ENCODE results near the gene COTL1. TPM values are rescaled to one million over a fixed set of nuclear protein-coding genes. Genes with fewer than 3 reads are reported as not detected.
A peak's percentile ranks its signal among the peaks of the same experiment; 100 is the strongest.

COTL1 gene
- total RNA-seq, 1 experiment from 2014 or later, result 102 TPM

DNA sequence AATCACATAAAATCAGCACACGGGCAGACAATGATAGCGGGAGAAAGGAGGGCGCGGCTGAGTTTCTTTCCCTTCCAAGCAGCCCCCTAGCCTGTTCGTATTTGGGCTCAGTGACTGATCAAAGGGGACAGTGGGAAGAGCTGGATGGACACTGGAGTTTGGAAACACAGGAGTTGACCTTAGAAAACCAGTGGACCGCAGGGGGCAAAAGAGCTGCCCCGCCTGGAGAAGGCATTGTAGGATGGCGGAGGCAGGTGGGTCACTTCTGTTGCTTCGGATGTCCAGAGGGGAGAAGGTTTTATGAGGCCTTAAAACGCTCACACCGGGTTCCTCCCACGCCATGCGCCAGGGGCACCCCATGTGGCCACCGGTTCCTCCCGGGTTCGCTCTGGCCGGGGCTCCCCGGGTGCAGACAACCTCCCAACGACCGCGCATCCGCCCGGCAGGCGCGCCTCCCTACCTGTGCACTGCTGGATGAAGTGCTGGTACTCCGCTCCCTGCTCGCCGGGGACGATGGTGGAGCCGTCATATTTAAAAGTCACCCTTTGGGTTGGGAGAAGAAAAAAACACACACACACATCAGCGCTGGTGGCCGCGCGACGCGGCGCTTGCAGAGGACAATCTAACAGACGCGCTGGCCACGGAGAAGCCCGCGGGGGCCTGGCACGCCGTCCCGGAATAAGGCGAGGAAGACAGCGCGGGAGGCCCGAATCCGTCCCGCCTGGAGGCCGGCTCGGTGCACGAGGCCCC, 662 bp downstream of the COTL1 start:
- CTCF ChIA-PET, result interaction anchor here (2.6 to 3.1 kb wide), 2 partner anchors 55 to 108 kb away, joined by 6 to 9 read pairs; no protein-coding TSS in a partner anchor
- peaks cover 2% of the 10 kb centered on the region; the same call in 1 of the 2 replicates for H3K36me3 Mint-ChIP-seq
- H3K4me1 Mint-ChIP-seq, result peaks cover 46% of the 10 kb centered on the region
- DNase-seq (ENCODE audit: low spot score) (peak; percentile 46), ATAC-seq (peak; percentile 20)
- peaks cover 11% of the 10 kb centered on the region for H3K27me3 Mint-ChIP-seq (ENCODE audit: low read depth)
- TF ChIP-seq, protein P1, sequence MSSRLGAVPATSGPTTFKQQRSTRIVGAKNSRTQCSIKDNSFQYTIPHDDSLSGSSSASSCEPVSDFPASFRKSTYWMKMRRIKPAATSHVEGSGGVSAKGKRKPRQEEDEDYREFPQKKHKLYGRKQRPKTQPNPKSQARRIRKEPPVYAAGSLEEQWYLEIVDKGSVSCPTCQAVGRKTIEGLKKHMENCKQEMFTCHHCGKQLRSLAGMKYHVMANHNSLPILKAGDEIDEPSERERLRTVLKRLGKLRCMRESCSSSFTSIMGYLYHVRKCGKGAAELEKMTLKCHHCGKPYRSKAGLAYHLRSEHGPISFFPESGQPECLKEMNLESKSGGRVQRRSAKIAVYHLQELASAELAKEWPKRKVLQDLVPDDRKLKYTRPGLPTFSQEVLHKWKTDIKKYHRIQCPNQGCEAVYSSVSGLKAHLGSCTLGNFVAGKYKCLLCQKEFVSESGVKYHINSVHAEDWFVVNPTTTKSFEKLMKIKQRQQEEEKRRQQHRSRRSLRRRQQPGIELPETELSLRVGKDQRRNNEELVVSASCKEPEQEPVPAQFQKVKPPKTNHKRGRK (CRISPR knock-in tag; IDR thresholded peaks at IDR 0.05; ENCODE audit: borderline replicate concordance), result no peak
- TF ChIP-seq, protein P2, sequence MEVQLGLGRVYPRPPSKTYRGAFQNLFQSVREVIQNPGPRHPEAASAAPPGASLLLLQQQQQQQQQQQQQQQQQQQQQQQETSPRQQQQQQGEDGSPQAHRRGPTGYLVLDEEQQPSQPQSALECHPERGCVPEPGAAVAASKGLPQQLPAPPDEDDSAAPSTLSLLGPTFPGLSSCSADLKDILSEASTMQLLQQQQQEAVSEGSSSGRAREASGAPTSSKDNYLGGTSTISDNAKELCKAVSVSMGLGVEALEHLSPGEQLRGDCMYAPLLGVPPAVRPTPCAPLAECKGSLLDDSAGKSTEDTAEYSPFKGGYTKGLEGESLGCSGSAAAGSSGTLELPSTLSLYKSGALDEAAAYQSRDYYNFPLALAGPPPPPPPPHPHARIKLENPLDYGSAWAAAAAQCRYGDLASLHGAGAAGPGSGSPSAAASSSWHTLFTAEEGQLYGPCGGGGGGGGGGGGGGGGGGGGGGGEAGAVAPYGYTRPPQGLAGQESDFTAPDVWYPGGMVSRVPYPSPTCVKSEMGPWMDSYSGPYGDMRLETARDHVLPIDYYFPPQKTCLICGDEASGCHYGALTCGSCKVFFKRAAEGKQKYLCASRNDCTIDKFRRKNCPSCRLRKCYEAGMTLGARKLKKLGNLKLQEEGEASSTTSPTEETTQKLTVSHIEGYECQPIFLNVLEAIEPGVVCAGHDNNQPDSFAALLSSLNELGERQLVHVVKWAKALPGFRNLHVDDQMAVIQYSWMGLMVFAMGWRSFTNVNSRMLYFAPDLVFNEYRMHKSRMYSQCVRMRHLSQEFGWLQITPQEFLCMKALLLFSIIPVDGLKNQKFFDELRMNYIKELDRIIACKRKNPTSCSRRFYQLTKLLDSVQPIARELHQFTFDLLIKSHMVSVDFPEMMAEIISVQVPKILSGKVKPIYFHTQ (CRISPR knock-in tag; IDR thresholded peaks at IDR 0.05), result no peak
- TF ChIP-seq GABPB1 (CRISPR knock-in tag; IDR thresholded peaks at IDR 0.05) (no peak), ZBTB21 (CRISPR knock-in tag; IDR thresholded peaks at IDR 0.05; ENCODE audit: borderline replicate concordance) (no peak), ZNF317 (CRISPR knock-in tag; IDR thresholded peaks at IDR 0.05; ENCODE audit: borderline replicate concordance, low read depth) (no peak), ZNF532 (CRISPR knock-in tag; IDR thresholded peaks at IDR 0.05; ENCODE audit: borderline replicate concordance) (no peak), ZNF263 (CRISPR knock-in tag; IDR thresholded peaks at IDR 0.05; ENCODE audit: low read depth) (no peak; the same call in 1 of the 2 replicates), ATF1 (CRISPR knock-in tag; IDR thresholded peaks at IDR 0.05) (no peak; the same call in 1 of the 2 replicates), HMGA2 (CRISPR knock-in tag; IDR thresholded peaks at IDR 0.05) (no peak), CREB1 (CRISPR knock-in tag; IDR thresholded peaks at IDR 0.05) (no peak), ZNF425 (CRISPR knock-in tag; conservative IDR thresholded peaks at IDR 0.05) (no peak), ZNF423 (CRISPR knock-in tag; IDR thresholded peaks at IDR 0.05) (no peak), ATF3 (CRISPR knock-in tag; conservative IDR thresholded peaks at IDR 0.05) (no peak), NR2C2 (CRISPR knock-in tag; IDR thresholded peaks at IDR 0.05) (no peak)
- TF ChIP-seq, protein P3, sequence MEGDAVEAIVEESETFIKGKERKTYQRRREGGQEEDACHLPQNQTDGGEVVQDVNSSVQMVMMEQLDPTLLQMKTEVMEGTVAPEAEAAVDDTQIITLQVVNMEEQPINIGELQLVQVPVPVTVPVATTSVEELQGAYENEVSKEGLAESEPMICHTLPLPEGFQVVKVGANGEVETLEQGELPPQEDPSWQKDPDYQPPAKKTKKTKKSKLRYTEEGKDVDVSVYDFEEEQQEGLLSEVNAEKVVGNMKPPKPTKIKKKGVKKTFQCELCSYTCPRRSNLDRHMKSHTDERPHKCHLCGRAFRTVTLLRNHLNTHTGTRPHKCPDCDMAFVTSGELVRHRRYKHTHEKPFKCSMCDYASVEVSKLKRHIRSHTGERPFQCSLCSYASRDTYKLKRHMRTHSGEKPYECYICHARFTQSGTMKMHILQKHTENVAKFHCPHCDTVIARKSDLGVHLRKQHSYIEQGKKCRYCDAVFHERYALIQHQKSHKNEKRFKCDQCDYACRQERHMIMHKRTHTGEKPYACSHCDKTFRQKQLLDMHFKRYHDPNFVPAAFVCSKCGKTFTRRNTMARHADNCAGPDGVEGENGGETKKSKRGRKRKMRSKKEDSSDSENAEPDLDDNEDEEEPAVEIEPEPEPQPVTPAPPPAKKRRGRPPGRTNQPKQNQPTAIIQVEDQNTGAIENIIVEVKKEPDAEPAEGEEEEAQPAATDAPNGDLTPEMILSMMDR (IDR thresholded peaks at IDR 0.05), result no peak
- TF ChIP-seq, protein P4, sequence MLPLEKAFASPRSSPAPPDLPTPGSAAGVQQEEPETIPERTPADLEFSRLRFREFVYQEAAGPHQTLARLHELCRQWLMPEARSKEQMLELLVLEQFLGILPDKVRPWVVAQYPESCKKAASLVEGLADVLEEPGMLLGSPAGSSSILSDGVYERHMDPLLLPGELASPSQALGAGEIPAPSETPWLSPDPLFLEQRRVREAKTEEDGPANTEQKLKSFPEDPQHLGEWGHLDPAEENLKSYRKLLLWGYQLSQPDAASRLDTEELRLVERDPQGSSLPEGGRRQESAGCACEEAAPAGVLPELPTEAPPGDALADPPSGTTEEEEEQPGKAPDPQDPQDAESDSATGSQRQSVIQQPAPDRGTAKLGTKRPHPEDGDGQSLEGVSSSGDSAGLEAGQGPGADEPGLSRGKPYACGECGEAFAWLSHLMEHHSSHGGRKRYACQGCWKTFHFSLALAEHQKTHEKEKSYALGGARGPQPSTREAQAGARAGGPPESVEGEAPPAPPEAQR (CRISPR knock-in tag; IDR thresholded peaks at IDR 0.05), result no peak
- TF ChIP-seq, protein P5, sequence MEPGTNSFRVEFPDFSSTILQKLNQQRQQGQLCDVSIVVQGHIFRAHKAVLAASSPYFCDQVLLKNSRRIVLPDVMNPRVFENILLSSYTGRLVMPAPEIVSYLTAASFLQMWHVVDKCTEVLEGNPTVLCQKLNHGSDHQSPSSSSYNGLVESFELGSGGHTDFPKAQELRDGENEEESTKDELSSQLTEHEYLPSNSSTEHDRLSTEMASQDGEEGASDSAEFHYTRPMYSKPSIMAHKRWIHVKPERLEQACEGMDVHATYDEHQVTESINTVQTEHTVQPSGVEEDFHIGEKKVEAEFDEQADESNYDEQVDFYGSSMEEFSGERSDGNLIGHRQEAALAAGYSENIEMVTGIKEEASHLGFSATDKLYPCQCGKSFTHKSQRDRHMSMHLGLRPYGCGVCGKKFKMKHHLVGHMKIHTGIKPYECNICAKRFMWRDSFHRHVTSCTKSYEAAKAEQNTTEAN (CRISPR knock-in tag; IDR thresholded peaks at IDR 0.05), result no peak
- no peak overlapping the region for H3K27ac Mint-ChIP-seq
- POLR2A ChIA-PET, result interaction anchor here (0.9 to 1.6 kb wide), 3 partner anchors 19 to 98 kb away, joined by 3 to 8 read pairs (median 4); no protein-coding TSS in a partner anchor
- H3K9me3 Mint-ChIP-seq, result no peaks in the 10 kb centered on the region
- H3K4me3 Mint-ChIP-seq, result peak overlapping the region; percentile 96

All from WTC11 (cell line).